Measurements from ENCODE around the gene SHLD3. TPM values are rescaled to one million over a fixed set of nuclear protein-coding genes. Genes with fewer than 3 reads are reported as not detected.
A peak's percentile ranks its signal among the peaks of the same experiment; 100 is the strongest.

Gene SHLD3
- total and polyA plus RNA-seq, 9 of the 15 experiments (the other 6 are each of a cell fraction or from before 2014, with no cell fraction given) = 3.0 to 14.5 (median 8.6) TPM

- intact Hi-C loops (cut with micrococcal nuclease) (loop anchor here (2.0 to 10.0 kb wide), 2 partner anchors 99 to 299 kb away; partner anchors contain the start of gene ERBIN), in situ Hi-C loops (cut with MboI) (no loop called here)
- 4% methylated on average over 6 of the region's 6 CpGs for WGBS (ENCODE audit: insufficient coverage, low coverage, missing lambda C conversion rate)
- Histone ChIP-seq H4K20me1 (replicated peaks; ENCODE audit: control insufficient read depth, insufficient read depth, low read length) (no peaks in the 10 kb centered on the region; the same call in 1 of the 2 replicates), H3K4me2 (ENCODE audit: insufficient read depth, low read length) (peak overlapping the region; percentile 95), H3K27ac (ENCODE audit: extremely low read depth, low read depth, low read length) (peak overlapping the region; percentile 84), H3K9ac (ENCODE audit: insufficient read depth in 1 of 2, low read depth in 2 of 2, low read length in 2 of 2) (peak overlapping the region in 1 of 2 experiments; percentile 91; a peak in 3 of 4 replicates), H3K36me3 (ENCODE audit: control insufficient read depth, insufficient read depth, low read length) (peaks cover 20% of the 10 kb centered on the region), H3K9me3 (replicated peaks; ENCODE audit: control insufficient read depth, insufficient read depth, low read depth, low read length) (no peaks in the 10 kb centered on the region), H2AFZ (ENCODE audit: low read depth, low read length) (peak overlapping the region; percentile 100), H3K4me3 (peak overlapping the region; percentile 59), H3K9me1 (ENCODE audit: control insufficient read depth, insufficient read depth, low read length) (no peaks in the 10 kb centered on the region), H3K27me3 (ENCODE audit: control insufficient read depth in 2 of 2, insufficient read depth in 2 of 2, low read length in 2 of 2) (no peaks in the 10 kb centered on the region), H3K4me1 (replicated peaks in 1 of 2; ENCODE audit: control insufficient read depth in 2 of 2, insufficient read depth in 2 of 2, low read length in 2 of 2) (peaks cover 6 to 14% of the 10 kb centered on the region in 2 experiments), H3K79me2 (ENCODE audit: control insufficient read depth, insufficient read depth, low read length) (peaks cover 81% of the 10 kb centered on the region)
- ATAC-seq (no peak), FAIRE-seq (no peak), DNase-seq (ENCODE audit: extremely low read depth in 1 of 4, low spot score in 3 of 4) (peak; percentile 8 to 31 (median 10))
- ChIA-PET POLR2A (interaction anchor here (0.6 to 1.5 kb wide), 3 partner anchors 17 to 95 kb away, joined by 3 to 5 read pairs (median 4); no protein-coding TSS in a partner anchor), CTCF (ENCODE audit: low intra/inter-chr PET ratio) (no interaction called here)
- BruUV-seq (replicated peaks) = no TSS peak
- TF ChIP-seq ATF3 (IDR thresholded peaks at IDR 0.05) (peak; percentile 34; the same call in 1 of the 2 replicates), ATF3 (CRISPR knock-in tag; conservative IDR thresholded peaks at IDR 0.05) (no peak), DEAF1 (CRISPR knock-in tag; IDR thresholded peaks at IDR 0.05) (0 out of 2 replicates have a peak, but pooled peaks have one; percentile 8), TEAD4 (IDR thresholded peaks at IDR 0.05; ENCODE audit: low read length) (peak; percentile 45; the same call in 1 of the 2 replicates), TEAD4 (CRISPR knock-in tag; IDR thresholded peaks at IDR 0.05; ENCODE audit: borderline replicate concordance) (no peak), MGA (IDR thresholded peaks at IDR 0.05) (no peak)
Observed at GRCh38 chr5:65625743-65626142, 916 bp downstream of the SHLD3 start.

All from K562 (cell line).